Kidney epithelial cell (primary cell): ENCODE results near the gene NCOA3. TPM values are rescaled to one million over a fixed set of nuclear protein-coding genes. Genes with fewer than 3 reads are reported as not detected.
"Not testable (repeated sequence)": the region's sequence is repeated elsewhere in the genome, so short reads cannot be mapped to it uniquely, and the experiment has no call there.

ENCODE experiments used
- DNase-seq: peaks from one replicate; pipeline ENCODE4 v3.0.0-alpha.2; 2010; ENCODE audit warnings: low read depth
- H3K27me3 ChIP-seq: 2 replicates; pipeline ENCODE4 v1.6.0; 2011; ENCODE audit warnings: low read length; ENCODE audit not compliant: control insufficient read depth, insufficient read depth
- H3K36me3 ChIP-seq: 2 replicates; pipeline ENCODE4 v1.5.1; 2011; ENCODE audit warnings: low read length; ENCODE audit not compliant: control insufficient read depth, insufficient read depth
- H3K4me3 ChIP-seq: 2 replicates; pipeline ENCODE4 v1.5.1; 2011; ENCODE audit warnings: low read depth, mild to moderate bottlenecking, control low read depth, low read length
- total RNA-seq: library from RNA; depleted of rRNA; stranded (reverse); fragments of >200 nt; gene quantifications from 2 replicates; pipeline ENCODE4 v1.2.3, GENCODE V29; 2015
- TF ChIP-seq, protein P1 (sequence below): IDR thresholded peaks from 2 replicates; pipeline ENCODE4 v1.5.1; 2011; ENCODE audit warnings: mild to moderate bottlenecking, moderate library complexity, low read length, control low read depth, inconsistent platforms; ENCODE audit not compliant: insufficient read depth, poor library complexity, severe bottlenecking

Gene NCOA3
- total RNA-seq, 1 donor from 2014 or later: 27.3 TPM

DNA sequence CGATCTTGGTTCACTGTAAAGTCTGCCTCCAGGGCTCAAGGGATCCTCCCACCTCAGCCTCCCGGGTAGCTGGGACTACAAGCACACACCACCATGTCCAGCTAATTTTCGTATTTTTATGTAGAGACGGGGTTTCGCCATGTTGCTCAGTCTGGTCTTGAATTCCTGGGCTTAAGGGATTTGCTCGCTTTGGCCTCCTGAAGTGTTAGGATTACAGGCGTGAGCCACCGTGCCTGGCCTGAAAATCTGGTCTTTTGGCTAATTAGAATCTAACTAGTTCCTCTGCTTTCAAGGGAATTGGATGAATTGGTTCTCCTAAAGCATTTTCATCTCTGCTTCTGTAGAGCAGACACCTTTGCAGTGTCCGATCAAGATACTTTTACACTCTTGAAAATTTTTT, 51.3 kb downstream of the NCOA3 start:
- TF ChIP-seq, protein P1, sequence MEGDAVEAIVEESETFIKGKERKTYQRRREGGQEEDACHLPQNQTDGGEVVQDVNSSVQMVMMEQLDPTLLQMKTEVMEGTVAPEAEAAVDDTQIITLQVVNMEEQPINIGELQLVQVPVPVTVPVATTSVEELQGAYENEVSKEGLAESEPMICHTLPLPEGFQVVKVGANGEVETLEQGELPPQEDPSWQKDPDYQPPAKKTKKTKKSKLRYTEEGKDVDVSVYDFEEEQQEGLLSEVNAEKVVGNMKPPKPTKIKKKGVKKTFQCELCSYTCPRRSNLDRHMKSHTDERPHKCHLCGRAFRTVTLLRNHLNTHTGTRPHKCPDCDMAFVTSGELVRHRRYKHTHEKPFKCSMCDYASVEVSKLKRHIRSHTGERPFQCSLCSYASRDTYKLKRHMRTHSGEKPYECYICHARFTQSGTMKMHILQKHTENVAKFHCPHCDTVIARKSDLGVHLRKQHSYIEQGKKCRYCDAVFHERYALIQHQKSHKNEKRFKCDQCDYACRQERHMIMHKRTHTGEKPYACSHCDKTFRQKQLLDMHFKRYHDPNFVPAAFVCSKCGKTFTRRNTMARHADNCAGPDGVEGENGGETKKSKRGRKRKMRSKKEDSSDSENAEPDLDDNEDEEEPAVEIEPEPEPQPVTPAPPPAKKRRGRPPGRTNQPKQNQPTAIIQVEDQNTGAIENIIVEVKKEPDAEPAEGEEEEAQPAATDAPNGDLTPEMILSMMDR: no peak
- no peak for DNase-seq
- H3K4me3 ChIP-seq: no peak overlapping the region
- no peaks in the 10 kb centered on the region for H3K27me3 ChIP-seq
- H3K36me3 ChIP-seq: no peaks in the 10 kb centered on the region

DNA sequence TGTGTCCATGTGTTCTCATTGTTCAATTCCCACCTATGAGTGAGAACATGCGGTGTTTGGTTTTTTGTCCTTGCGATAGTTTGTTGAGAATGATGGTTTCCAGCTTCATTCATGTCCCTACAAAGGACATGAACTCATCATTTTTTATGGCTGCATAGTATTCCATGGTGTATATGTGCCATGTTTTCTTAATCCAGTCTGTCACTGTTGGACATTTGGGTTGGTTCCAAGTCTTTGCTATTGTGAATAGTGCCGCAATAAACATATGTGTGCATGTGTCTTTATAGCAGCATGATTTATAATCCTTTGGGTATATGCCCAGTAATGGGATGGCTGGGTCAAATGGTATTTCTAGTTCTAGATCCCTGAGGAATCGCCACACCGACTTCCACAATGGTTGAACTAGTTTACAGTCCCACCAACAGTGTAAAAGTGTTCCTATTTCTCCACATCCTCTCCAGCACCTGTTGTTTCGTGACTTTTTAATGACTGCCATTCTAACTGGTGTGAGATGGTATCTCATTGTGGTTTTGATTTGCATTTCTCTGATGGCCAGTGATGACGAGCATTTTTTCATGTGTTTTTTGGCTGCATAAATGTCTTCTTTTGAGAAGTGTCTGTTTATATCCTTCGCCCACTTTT, 52.0 kb downstream of the NCOA3 start:
- H3K4me3 ChIP-seq, H3K36me3 ChIP-seq, DNase-seq, H3K27me3 ChIP-seq: not testable (repeated sequence)

DNA sequence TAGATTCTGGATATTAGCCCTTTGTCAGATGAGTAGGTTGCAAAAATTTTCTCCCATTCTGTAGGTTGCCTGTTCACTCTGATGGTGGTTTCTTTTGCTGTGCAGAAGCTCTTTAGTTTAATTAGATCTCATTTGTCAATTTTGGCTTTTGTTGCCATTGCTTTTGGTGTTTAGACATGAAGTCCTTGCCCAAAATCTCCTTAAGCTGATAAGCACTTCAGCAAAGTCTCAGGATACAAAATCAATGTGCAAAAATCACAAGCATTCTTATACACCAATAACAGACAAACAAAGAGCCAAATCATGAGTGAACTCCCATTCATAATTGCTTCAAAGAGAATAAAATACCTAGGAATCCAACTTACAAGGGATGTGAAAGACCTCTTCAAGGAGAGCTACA, 52.6 kb downstream of the NCOA3 start:
- not testable (repeated sequence) for H3K36me3 ChIP-seq, DNase-seq, H3K27me3 ChIP-seq, H3K4me3 ChIP-seq

DNA sequence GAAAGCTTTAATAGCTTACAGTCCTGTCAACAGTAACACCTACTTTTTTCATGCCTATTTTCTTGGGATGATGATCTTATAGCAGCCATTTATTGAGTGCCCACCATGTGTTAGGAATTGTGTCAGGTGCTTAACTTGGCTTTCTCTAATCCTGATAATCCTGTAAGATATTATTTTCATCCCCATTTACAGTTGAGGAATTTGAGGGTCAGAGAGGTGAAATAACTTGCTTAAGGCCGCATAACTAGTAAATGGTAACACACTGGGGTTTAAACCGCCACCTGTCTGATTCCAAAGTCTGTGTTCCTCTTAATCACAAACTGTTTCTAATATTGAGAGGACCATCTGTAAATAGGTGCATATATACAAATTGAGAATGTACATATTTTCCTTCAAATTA, 55.5 kb downstream of the NCOA3 start:
- TF ChIP-seq, protein P1: no peak
- no peaks in the 10 kb centered on the region for H3K27me3 ChIP-seq
- no peak overlapping the region for H3K4me3 ChIP-seq
- no peaks in the 10 kb centered on the region for H3K36me3 ChIP-seq
- DNase-seq: no peak

DNA sequence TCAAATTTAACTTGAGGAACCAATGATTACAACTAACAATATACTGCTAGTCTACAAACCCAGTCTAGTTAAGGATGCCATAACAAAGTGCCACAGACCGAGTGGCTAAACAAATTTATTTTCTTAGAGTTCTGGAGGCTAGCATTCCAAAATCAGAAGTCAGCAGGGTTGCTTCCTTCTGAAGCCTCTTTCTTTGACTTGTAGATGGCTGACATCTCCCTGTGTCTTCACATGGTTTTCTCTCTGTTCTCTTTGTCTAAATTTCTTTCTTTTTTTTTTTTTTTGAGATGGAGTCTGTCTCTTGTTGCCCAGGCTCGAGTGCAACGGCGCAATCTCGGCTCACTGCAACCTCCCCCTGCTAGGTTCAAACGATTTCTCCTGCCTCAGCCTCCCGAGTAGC, 56.1 kb downstream of the NCOA3 start:
- no peak overlapping the region for H3K4me3 ChIP-seq
- TF ChIP-seq, protein P1: no peak
- H3K36me3 ChIP-seq: no peaks in the 10 kb centered on the region
- no peak for DNase-seq
- H3K27me3 ChIP-seq: no peaks in the 10 kb centered on the region

DNA sequence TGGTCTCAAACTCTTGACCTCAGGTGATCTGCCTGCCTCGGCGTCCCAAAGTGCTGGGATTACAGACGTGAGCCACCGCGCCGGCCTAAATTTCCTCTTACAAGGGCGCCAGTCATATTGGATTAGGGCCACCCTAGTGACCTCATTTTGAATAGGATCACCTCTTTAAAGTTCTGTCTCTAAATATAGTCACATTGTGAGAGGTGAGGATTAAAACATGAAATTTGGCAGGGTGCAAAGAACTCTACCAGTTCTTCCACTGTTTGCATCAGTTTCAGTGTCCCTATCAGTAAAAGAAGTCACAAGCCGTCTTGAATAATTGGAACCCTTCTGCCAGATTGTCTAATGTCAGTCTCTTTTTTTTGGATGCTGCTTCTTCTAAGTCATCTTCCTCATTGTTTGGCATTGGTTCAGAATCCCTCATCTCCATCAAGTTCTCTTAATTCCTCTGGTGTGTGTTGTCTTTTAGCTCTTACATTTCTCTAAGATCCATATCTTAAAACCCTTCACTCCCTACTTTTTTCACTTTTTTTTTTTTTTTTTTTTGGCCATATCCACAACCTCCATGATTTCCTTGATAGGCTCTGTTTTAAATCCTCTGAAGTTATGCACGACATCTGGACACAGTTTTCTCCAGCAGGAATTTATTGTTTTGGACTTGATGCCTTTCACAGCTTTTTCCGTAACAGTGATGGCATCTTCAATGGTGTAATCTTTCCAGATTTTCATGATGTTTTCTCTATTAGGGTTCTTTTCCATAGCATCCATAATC, 56.8 kb downstream of the NCOA3 start:
- TF ChIP-seq, protein P1: no peak
- Histone ChIP-seq H3K27me3 (no peaks in the 10 kb centered on the region), H3K36me3 (no peaks in the 10 kb centered on the region), H3K4me3 (no peak overlapping the region)
- DNase-seq: no peak

DNA sequence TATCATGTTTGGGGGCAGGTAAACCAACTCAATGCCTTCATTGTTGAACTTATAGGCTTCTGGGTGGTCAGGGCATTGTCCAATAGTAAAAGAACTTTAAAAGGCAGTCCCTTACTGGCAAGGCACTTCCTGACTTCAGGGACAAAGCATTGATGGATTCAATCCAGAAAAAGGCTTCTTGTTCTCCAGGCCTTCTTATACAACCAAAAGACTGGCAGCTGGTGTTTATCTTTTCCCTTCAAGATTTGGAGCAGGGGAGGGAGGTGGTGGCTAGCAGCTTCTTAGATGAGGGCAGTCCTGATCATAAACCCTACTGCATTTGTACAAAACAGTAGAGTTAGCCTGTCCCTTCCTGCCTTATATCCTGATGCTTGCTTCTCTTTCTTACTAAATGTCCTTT, 57.5 kb downstream of the NCOA3 start:
- TF ChIP-seq, protein P1: no peak
- H3K27me3 ChIP-seq: no peaks in the 10 kb centered on the region
- DNase-seq: no peak
- H3K4me3 ChIP-seq: no peak overlapping the region
- H3K36me3 ChIP-seq: no peaks in the 10 kb centered on the region
